Inflammatory macrophage treated with lipopolysaccharide for 1 hour (primary cell): ENCODE data around the gene LDB3.

Source experiments
- DNase-seq, 2 donors: peaks; one replicate each; pipeline ENCODE4 v3.0.0-alpha.2; 2020 to 2022

Gene LDB3

GRCh38 chr10:86768412-86769062 lies 100.2 kb downstream of the LDB3 start:
- no peak for DNase-seq

- no peak for DNase-seq
Measured at GRCh38 chr10:86769991-86770390, 101.7 kb downstream of the LDB3 start.

GRCh38 chr10:86770412-86770960 lies 102.2 kb downstream of the LDB3 start:
- no peak for DNase-seq

- no peak for DNase-seq
Measured at GRCh38 chr10:86773498-86773897, 105.2 kb downstream of the LDB3 start.

- no peak for DNase-seq
Measured at GRCh38 chr10:86775056-86775869, 107.0 kb downstream of the LDB3 start.

- no peak for DNase-seq
Measured at GRCh38 chr10:86775870-86776180, 107.5 kb downstream of the LDB3 start.

GRCh38 chr10:86779220-86780017 lies 111.1 kb downstream of the LDB3 start:
- no peak for DNase-seq

GRCh38 chr10:86782701-86783418 lies 114.5 kb downstream of the LDB3 start:
- no peak for DNase-seq

GRCh38 chr10:86785037-86785436 lies 116.7 kb downstream of the LDB3 start:
- no peak for DNase-seq
